ENCODE data around the gene CCR4.

GRCh38 chr3:32994045-32994444 lies 42.6 kb downstream of the CCR4 start:
- no peak for TF ChIP-seq CTCF (IDR thresholded peaks at IDR 0.05 in 8 of 11, conservative IDR thresholded peaks at IDR 0.05 in 3 of 11)
- TF ChIP-seq POLR2A (IDR thresholded peaks at IDR 0.05) = no peak
- TF ChIP-seq POLR2AphosphoS5 (IDR thresholded peaks at IDR 0.05) = no peak
